Lower leg skin (tissue), 3 donors: ENCODE results near the gene CRYGD.

ENCODE experiments used
- CTCF ChIP-seq, 3 donors: fragments of 450-650 bp; IDR thresholded peaks; one replicate each; pipeline ENCODE4 v1.5.1; 2016; ENCODE audit warnings: antibody characterized with exemption in 3 of 3, mild to moderate bottlenecking in 3 of 3, moderate library complexity in 2 of 3
- POLR2A ChIP-seq, 2 donors: fragments of 450-650 bp; IDR thresholded peaks; one replicate each; pipeline ENCODE4 v1.6.1; 2016 to 2017; ENCODE audit warnings: antibody characterized with exemption in 2 of 2, mild to moderate bottlenecking in 1 of 2, moderate library complexity in 1 of 2

- TF ChIP-seq CTCF (IDR thresholded peaks at IDR 0.05) (no peak), POLR2A (IDR thresholded peaks at IDR 0.05) (no peak)
Observed at GRCh38 chr2:208147759-208148158, 23.4 kb upstream of the CRYGD start.
